GM13977 (cell line): ENCODE results near the gene SULF2.

Experiments used
- DNase-seq: peaks from one replicate; pipeline ENCODE4 v3.0.0; 2012; ENCODE audit warnings: low spot score
- CTCF ChIP-seq: IDR thresholded peaks from 2 replicates; pipeline ENCODE4 v1.5.1; 2012; ENCODE audit warnings: mild to moderate bottlenecking, control low read depth; ENCODE audit not compliant: insufficient read depth; ENCODE audit errors: extremely low read depth, missing control alignments
- in situ Hi-C: fragments of 300-500 bp; cut with MboI; formaldehyde crosslinking; loops from one replicate; pipeline ENCODE4 v1.12.0; 2022; ENCODE audit warnings: low sequenced_read_pairs, low pct_unique_long_range_greater_than_20kb, mixed read lengths, inconsistent platforms; ENCODE audit not compliant: unreplicated experiment

The SULF2 gene

DNA sequence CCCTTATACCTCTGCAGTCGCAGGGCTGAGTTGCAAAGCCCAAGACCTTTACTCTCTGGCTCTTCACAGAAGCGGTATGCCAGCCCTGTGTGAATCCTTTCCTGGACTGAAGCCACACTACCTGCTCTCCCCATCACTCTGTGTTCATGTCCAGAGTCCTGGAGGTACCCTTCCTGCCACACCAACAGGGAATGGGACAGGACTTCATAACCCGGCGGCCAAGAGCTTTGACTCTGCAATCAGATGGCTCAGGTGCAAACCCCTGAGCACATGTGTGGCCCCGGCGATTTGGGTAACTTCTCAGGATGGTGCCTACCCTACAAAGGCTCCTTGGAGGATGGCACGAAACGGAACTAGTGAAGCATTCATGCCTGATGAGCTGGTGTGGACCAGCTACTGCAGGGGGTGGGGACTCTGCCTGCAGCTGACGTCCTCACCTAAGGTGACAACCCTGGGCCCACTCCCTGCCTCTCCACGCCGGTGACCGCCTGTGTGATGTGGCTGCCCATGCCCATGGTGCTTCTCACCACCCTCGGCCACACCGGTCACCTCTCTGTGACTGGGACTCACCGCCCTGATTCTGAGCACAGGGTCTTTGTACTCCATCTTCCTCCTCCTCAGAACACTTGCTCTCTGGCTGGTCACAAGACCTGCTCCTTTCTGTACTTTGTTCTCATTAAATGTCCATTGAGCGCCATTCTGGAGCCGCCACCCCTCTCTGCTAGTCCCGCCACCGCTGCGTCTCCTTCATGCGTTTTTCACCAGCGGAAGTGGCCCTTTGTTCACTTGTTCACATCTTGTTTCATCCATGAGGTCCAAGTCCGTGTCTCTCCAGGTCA, 116.7 kb downstream of the SULF2 start:
- no peak for TF ChIP-seq CTCF
- in situ Hi-C loops: no loop called here
- DNase-seq: no peak

- in situ Hi-C loops: no loop called here
Observed at GRCh38 chr20:47667531-47668312, 117.6 kb downstream of the SULF2 start.

GRCh38 chr20:47667086-47667485, 118.2 kb downstream of the SULF2 start:
- in situ Hi-C loops: no loop called here
- TF ChIP-seq CTCF: no peak
- no peak for DNase-seq

More at GRCh38 chr20:47667531-47668312, 117.6 kb downstream of the SULF2 start:
- no peak for DNase-seq
- no peak for TF ChIP-seq CTCF

- no peak for TF ChIP-seq CTCF
- in situ Hi-C loops: no loop called here
- no peak for DNase-seq
Observed at GRCh38 chr20:47666304-47666703, 119.0 kb downstream of the SULF2 start.

DNA sequence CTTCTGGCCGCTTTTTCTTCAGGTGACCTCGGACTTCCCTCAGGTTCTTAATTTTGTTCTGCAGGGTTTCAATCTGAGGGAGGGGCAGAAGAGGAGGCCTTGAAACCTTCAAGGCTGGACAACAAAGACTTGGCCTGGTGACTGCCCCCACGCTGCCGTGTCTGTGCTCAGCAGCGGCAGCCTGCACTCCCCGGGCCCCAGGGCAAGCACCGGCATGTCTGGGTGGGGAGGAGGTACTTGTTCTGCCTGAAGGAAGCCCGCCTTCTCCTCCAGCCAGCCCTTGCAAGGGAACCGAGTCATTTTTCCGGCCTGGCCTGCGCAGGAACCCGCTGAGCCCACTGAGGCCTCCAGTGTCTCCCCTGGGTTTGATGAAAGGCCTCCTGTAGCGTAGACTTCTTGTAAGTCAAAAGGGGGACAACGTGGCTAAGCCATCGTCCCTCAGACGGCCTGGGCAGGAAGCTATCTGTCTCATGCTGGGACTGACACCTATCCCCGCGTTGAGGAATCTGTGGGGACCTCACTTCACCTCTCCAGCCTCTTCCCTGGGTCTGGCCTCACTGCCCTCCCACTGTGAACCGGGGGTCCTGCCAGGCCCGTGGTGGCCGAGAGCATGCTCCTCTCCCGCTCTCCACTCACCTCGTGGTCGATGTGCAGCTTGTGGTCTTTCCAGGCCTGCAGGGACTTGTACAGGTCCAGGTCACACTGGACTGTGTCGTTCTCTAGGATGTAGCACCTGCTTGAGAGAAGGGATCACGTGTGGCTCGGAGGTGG, 119.9 kb downstream of the SULF2 start:
- in situ Hi-C loops: no loop called here
- no peak for TF ChIP-seq CTCF
- no peak for DNase-seq

GRCh38 chr20:47664744-47665143, 120.5 kb downstream of the SULF2 start:
- in situ Hi-C loops: no loop called here
- TF ChIP-seq CTCF: no peak
- no peak for DNase-seq
